DOHH2 (cell line): ENCODE results near the gene NMS.
"Not testable (repeated sequence)": the region's sequence is repeated elsewhere in the genome, so short reads cannot be mapped to it uniquely, and the experiment has no call there.

Experiments used
- H3F3A ChIP-seq: fragments of 200-600 bp; sonication (generic), shearing (Covaris generic); 2 replicates; pipeline ENCODE4 v1.6.0; 2016; ENCODE audit warnings: antibody characterized with exemption, mild to moderate bottlenecking; ENCODE audit not compliant: control insufficient read depth, insufficient read depth
- H3K27ac ChIP-seq: fragments of 200-600 bp; sonication (generic); 2 replicates; pipeline ENCODE4 v1.5.1; 2014; ENCODE audit warnings: low read depth, mild to moderate bottlenecking, low read length, moderate library complexity
- H3K27me3 ChIP-seq: fragments of 200-600 bp; sonication (generic); 2 replicates; pipeline ENCODE4 v1.6.1; 2014; ENCODE audit warnings: mild to moderate bottlenecking, low read length, mixed read lengths; ENCODE audit not compliant: control insufficient read depth
- H3K36me3 ChIP-seq: fragments of 200-600 bp; sonication (generic); 2 replicates; pipeline ENCODE4 v1.6.1; 2014; ENCODE audit warnings: mild to moderate bottlenecking, low read length, moderate library complexity, mixed read lengths; ENCODE audit not compliant: control insufficient read depth
- H3K4me1 ChIP-seq: fragments of 200-600 bp; sonication (generic); 2 replicates; pipeline ENCODE4 v1.6.1; 2014; ENCODE audit warnings: mild to moderate bottlenecking, low read length, mixed read lengths; ENCODE audit not compliant: control insufficient read depth
- H3K4me2 ChIP-seq: fragments of 200-600 bp; sonication (generic); 2 replicates; pipeline ENCODE4 v1.6.0; 2014; ENCODE audit warnings: mild to moderate bottlenecking, low read length, moderate library complexity
- H3K4me3 ChIP-seq: fragments of 200-600 bp; sonication (generic); 2 replicates; pipeline ENCODE4 v1.5.1; 2014; ENCODE audit warnings: mild to moderate bottlenecking, low read length, mixed read lengths
- H3K79me2 ChIP-seq: fragments of 200-600 bp; sonication (generic); 2 replicates; pipeline ENCODE4 v1.6.1; 2014; ENCODE audit warnings: mild to moderate bottlenecking, low read length, mixed read lengths; ENCODE audit not compliant: control insufficient read depth
- H3K9me2 ChIP-seq: fragments of 200-600 bp; sonication (generic); replicated peaks from 2 replicates; pipeline ENCODE4 v1.6.1; 2014; ENCODE audit warnings: mild to moderate bottlenecking, low read length, mixed read lengths; ENCODE audit not compliant: control insufficient read depth
- H3K9me3 ChIP-seq: fragments of 200-600 bp; sonication (generic); 2 replicates; pipeline ENCODE4 v1.6.1; 2014; ENCODE audit warnings: antibody characterized with exemption, low read length, mixed read lengths; ENCODE audit not compliant: control insufficient read depth, insufficient read depth
- H4K20me1 ChIP-seq: fragments of 200-600 bp; sonication (generic); 2 replicates; pipeline ENCODE4 v1.6.0; 2014; ENCODE audit warnings: low read depth, mild to moderate bottlenecking, antibody characterized with exemption, low read length, moderate library complexity; ENCODE audit not compliant: control insufficient read depth, insufficient read depth
- EZH2phosphoT487 ChIP-seq: fragments of 200-600 bp; sonication (generic); IDR thresholded peaks from 2 replicates; pipeline ENCODE4 v1.6.1; 2017; ENCODE audit warnings: borderline replicate concordance, mild to moderate bottlenecking, antibody characterized with exemption, low read length, moderate library complexity, mixed read lengths
- TF ChIP-seq, protein P1 (sequence below): fragments of 200-600 bp; sonication (generic); IDR thresholded peaks from one replicate; pipeline ENCODE4 v1.5.1; 2014; ENCODE audit warnings: antibody characterized with exemption, mild to moderate bottlenecking, low read depth, low read length; ENCODE audit not compliant: poor library complexity, severe bottlenecking

The NMS gene

GRCh38 chr2:100451092-100451491, 19.2 kb upstream of the NMS start:
- TF ChIP-seq, protein P1, sequence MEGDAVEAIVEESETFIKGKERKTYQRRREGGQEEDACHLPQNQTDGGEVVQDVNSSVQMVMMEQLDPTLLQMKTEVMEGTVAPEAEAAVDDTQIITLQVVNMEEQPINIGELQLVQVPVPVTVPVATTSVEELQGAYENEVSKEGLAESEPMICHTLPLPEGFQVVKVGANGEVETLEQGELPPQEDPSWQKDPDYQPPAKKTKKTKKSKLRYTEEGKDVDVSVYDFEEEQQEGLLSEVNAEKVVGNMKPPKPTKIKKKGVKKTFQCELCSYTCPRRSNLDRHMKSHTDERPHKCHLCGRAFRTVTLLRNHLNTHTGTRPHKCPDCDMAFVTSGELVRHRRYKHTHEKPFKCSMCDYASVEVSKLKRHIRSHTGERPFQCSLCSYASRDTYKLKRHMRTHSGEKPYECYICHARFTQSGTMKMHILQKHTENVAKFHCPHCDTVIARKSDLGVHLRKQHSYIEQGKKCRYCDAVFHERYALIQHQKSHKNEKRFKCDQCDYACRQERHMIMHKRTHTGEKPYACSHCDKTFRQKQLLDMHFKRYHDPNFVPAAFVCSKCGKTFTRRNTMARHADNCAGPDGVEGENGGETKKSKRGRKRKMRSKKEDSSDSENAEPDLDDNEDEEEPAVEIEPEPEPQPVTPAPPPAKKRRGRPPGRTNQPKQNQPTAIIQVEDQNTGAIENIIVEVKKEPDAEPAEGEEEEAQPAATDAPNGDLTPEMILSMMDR = no peak
- H3K4me3 ChIP-seq = no peak overlapping the region
- H3K27me3 ChIP-seq = no peaks in the 10 kb centered on the region; the same call in 1 of the 2 replicates
- no peaks in the 10 kb centered on the region for H3K79me2 ChIP-seq
- H3K4me1 ChIP-seq = no peaks in the 10 kb centered on the region
- H3K4me2 ChIP-seq = no peak overlapping the region
- H4K20me1 ChIP-seq = no peaks in the 10 kb centered on the region
- no peaks in the 10 kb centered on the region for H3F3A ChIP-seq
- no peaks in the 10 kb centered on the region for H3K9me2 ChIP-seq
- no peak overlapping the region for H3K27ac ChIP-seq
- H3K36me3 ChIP-seq = no peaks in the 10 kb centered on the region
- H3K9me3 ChIP-seq = peaks cover 9% of the 10 kb centered on the region; the same call in 1 of the 2 replicates

DNA sequence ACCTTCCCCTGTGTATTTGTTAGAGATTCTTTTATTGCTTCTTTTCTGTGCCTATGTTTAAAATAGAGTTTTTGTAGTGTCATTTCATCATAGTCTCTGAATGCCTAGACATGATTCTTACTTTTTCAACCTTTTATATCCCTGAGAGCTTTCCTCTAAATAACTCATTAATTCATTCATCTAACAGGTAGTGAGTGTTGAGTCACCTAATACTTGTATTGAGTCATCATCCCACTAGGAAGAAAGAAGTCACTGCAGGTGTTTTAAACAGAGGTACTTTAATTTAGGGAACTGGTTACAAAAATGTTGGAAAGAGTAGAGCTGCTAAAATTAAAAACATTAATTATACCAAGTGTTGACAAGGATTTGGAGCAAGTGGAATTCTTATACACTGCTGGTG, 18.5 kb upstream of the NMS start:
- Histone ChIP-seq H3K9me3 (peaks cover 9% of the 10 kb centered on the region; the same call in 1 of the 2 replicates), H3K9me2 (no peaks in the 10 kb centered on the region), H3K4me1 (no peaks in the 10 kb centered on the region), H3K4me3 (no peak overlapping the region), H3K4me2 (no peak overlapping the region), H4K20me1 (no peaks in the 10 kb centered on the region), H3K27me3 (no peaks in the 10 kb centered on the region; the same call in 1 of the 2 replicates), H3K36me3 (no peaks in the 10 kb centered on the region), H3F3A (no peaks in the 10 kb centered on the region), H3K27ac (no peak overlapping the region), H3K79me2 (no peaks in the 10 kb centered on the region)
- TF ChIP-seq, protein P1 = no peak
- TF ChIP-seq EZH2phosphoT487 = no peak

- H3K9me3 ChIP-seq = peaks cover 12% of the 10 kb centered on the region; the same call in 1 of the 2 replicates
- H3K4me1 ChIP-seq = no peaks in the 10 kb centered on the region
- H3F3A ChIP-seq = no peaks in the 10 kb centered on the region
- H3K36me3 ChIP-seq = no peaks in the 10 kb centered on the region
- H3K9me2 ChIP-seq = no peaks in the 10 kb centered on the region
- H3K79me2 ChIP-seq = no peaks in the 10 kb centered on the region
- H3K4me3 ChIP-seq = no peak overlapping the region
- H4K20me1 ChIP-seq = no peaks in the 10 kb centered on the region
- TF ChIP-seq, protein P1 = no peak
- TF ChIP-seq EZH2phosphoT487 = no peak
- H3K4me2 ChIP-seq = no peak overlapping the region
- H3K27me3 ChIP-seq = no peaks in the 10 kb centered on the region; the same call in 1 of the 2 replicates
- no peak overlapping the region for H3K27ac ChIP-seq
Observed at GRCh38 chr2:100453853-100454252, 16.4 kb upstream of the NMS start.

DNA sequence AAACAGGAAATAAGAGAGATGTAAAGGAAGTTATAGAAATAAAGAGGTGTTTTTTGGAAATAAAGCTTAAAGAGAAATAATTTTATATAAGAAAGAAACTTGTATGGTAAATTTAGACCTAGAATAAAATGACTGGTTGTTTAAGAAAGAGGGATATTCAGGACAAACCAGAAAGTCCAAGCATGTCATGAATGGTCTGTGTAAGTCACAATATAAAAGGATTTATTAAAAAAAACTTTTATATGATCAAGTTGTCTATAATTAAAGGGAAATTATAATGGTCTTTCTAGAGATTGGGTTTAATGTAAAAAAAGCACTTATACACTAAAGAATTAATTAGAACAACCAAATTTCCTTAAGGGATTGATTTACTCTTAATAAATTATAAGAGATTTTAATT, 13.9 kb upstream of the NMS start:
- H3K79me2 ChIP-seq, H3K27ac ChIP-seq, H3K27me3 ChIP-seq, H3F3A ChIP-seq, H4K20me1 ChIP-seq, H3K36me3 ChIP-seq, H3K9me2 ChIP-seq, H3K4me1 ChIP-seq, H3K4me3 ChIP-seq, H3K4me2 ChIP-seq: not testable (repeated sequence)
- peaks cover 12% of the 10 kb centered on the region; the same call in 1 of the 2 replicates for H3K9me3 ChIP-seq
